Activated CD8-positive, alpha-beta memory T cell treated with anti-CD3 and anti-CD28 coated beads, Interleukin-2, amount 10 ng/mL, durations not matched to agents 7 days and 5 days (primary cell): ENCODE data around the gene PEPD. TPM values are rescaled to one million over a fixed set of nuclear protein-coding genes. Genes with fewer than 3 reads are reported as not detected.

Source experiments
- ATAC-seq: fragments of 150-1000 bp; cut with Tn5 transposase; one replicate; pipeline ENCODE4 v1.10.0; 2021; ENCODE audit warnings: moderate library complexity
- CTCF ChIA-PET: fragments of 350-600 bp; sonication (Branson Sonifier 250); formaldehyde crosslinking; loops from one replicate; lab custom pipeline; 2021; ENCODE audit warnings: antibody characterized with exemption; lab: Charles Lee
- DNase-seq: peaks from one replicate; pipeline ENCODE4 v3.0.0-alpha.2; 2020
- H3K27ac Mint-ChIP-seq: one replicate; pipeline ENCODE4 v1.8.0; 2021; ENCODE audit warnings: mild to moderate bottlenecking, mixed read lengths
- H3K27me3 Mint-ChIP-seq: one replicate; pipeline ENCODE4 v1.8.0; 2021; ENCODE audit warnings: mixed read lengths
- H3K36me3 Mint-ChIP-seq: one replicate; pipeline ENCODE4 v1.8.0; 2021; ENCODE audit warnings: mild to moderate bottlenecking, mixed read lengths
- H3K4me1 Mint-ChIP-seq: one replicate; pipeline ENCODE4 v1.8.0; 2021; ENCODE audit warnings: mixed read lengths
- H3K4me3 Mint-ChIP-seq: one replicate; pipeline ENCODE4 v1.8.0; 2021; ENCODE audit warnings: mild to moderate bottlenecking, moderate library complexity, mixed read lengths
- H3K9me3 Mint-ChIP-seq: one replicate; pipeline ENCODE4 v1.8.0; 2022; ENCODE audit warnings: low read depth, mixed read lengths
- total RNA-seq, 2 experiments: library from RNA; stranded (reverse); gene quantifications; one replicate each; pipeline ENCODE4 v1.2.3, GENCODE V29; 2021

The PEPD gene
- total RNA-seq, 2 experiments from 2014 or later, result 14.9 to 20.3 TPM

- Mint-ChIP-seq H3K27ac (no peak overlapping the region), H3K9me3 (no peaks in the 10 kb centered on the region), H3K27me3 (no peaks in the 10 kb centered on the region), H3K4me1 (no peaks in the 10 kb centered on the region), H3K36me3 (no peaks in the 10 kb centered on the region), H3K4me3 (no peak overlapping the region)
- ATAC-seq (no peak), DNase-seq (no peak)
- CTCF ChIA-PET, result no interaction called here
Observed at GRCh38 chr19:33389421-33390100, 132.0 kb downstream of the PEPD start.

GRCh38 chr19:33388725-33389420 is 132.7 kb downstream of the PEPD start:
- no peak overlapping the region for H3K4me3 Mint-ChIP-seq
- no peaks in the 10 kb centered on the region for H3K27me3 Mint-ChIP-seq
- DNase-seq (no peak), ATAC-seq (no peak)
- no peaks in the 10 kb centered on the region for H3K4me1 Mint-ChIP-seq
- peaks cover under 1% of the 10 kb centered on the region for H3K36me3 Mint-ChIP-seq
- CTCF ChIA-PET, result interaction anchor here (1.2 kb wide), 1 partner anchor 18 kb away, joined by 3 read pairs; no protein-coding TSS in a partner anchor
- H3K27ac Mint-ChIP-seq, result no peak overlapping the region
- H3K9me3 Mint-ChIP-seq, result no peaks in the 10 kb centered on the region

GRCh38 chr19:33388231-33388724 is 133.3 kb downstream of the PEPD start:
- CTCF ChIA-PET, result interaction anchor here (1.2 kb wide), 1 partner anchor 19 kb away, joined by 3 read pairs; no protein-coding TSS in a partner anchor
- ATAC-seq, result no peak
- H3K9me3 Mint-ChIP-seq, result no peaks in the 10 kb centered on the region
- peaks cover 2% of the 10 kb centered on the region for H3K36me3 Mint-ChIP-seq
- no peaks in the 10 kb centered on the region for H3K4me1 Mint-ChIP-seq
- DNase-seq, result no peak
- no peak overlapping the region for H3K27ac Mint-ChIP-seq
- H3K4me3 Mint-ChIP-seq, result no peak overlapping the region
- no peaks in the 10 kb centered on the region for H3K27me3 Mint-ChIP-seq

DNA sequence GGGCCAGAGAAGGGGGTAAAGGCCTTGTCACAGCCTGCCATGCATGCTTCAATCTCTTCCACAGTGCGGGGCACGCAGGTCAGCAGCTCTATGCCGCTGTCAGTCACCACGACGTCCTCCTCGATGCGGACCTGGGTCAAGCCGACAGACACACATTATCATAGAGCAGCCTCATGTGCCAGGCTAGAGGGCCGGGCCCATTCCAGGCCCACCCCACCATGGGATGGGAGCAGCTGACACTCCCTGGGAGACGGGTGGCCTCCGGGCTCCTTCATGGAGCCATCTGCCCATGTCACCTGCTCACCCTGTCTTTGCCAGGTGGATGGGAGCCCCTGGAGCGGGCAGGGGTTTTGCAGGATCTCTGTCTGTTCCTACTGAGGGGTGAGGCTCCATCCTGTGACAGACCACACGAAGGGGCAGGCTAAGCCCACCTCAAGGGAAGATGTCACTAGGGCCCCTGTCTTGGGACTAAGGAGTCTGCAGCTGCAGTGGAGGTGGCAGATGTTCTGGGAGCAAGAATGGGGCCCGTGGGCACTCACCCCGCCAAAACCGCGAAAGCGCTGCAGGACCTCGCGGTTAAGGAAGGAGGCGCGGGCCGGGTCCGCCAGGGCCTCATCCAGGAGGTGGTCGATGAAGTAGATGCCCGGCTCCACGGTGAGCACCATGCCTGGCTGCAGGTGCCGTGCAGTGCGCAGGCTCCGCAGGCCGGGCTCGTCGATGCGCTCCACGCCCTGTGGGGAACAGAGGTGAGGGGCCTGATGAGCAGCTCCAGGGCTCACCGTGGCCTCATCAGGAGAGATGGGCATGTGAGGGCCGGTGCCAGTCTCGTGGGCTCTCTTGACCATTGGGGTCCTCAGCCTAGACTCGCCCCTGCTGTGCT is 134.0 kb downstream of the PEPD start:
- H3K27me3 Mint-ChIP-seq, result no peaks in the 10 kb centered on the region
- ATAC-seq (no peak), DNase-seq (no peak)
- no peaks in the 10 kb centered on the region for H3K9me3 Mint-ChIP-seq
- CTCF ChIA-PET, result interaction anchor here (1.2 kb wide), 1 partner anchor 20 kb away, joined by 3 read pairs; no protein-coding TSS in a partner anchor
- H3K36me3 Mint-ChIP-seq, result peaks cover 2% of the 10 kb centered on the region
- no peaks in the 10 kb centered on the region for H3K4me1 Mint-ChIP-seq
- H3K4me3 Mint-ChIP-seq, result no peak overlapping the region
- H3K27ac Mint-ChIP-seq, result no peak overlapping the region

GRCh38 chr19:33386361-33386858 is 135.2 kb downstream of the PEPD start:
- Mint-ChIP-seq H3K36me3 (peaks cover 2% of the 10 kb centered on the region), H3K27me3 (no peaks in the 10 kb centered on the region), H3K4me3 (no peak overlapping the region), H3K4me1 (no peaks in the 10 kb centered on the region), H3K9me3 (no peaks in the 10 kb centered on the region), H3K27ac (no peak overlapping the region)
- ATAC-seq (no peak), DNase-seq (no peak)
- CTCF ChIA-PET, result interaction anchor here (1.0 to 1.1 kb wide), 2 partner anchors 30 to 151 kb away, joined by 3 read pairs; no protein-coding TSS in a partner anchor

DNA sequence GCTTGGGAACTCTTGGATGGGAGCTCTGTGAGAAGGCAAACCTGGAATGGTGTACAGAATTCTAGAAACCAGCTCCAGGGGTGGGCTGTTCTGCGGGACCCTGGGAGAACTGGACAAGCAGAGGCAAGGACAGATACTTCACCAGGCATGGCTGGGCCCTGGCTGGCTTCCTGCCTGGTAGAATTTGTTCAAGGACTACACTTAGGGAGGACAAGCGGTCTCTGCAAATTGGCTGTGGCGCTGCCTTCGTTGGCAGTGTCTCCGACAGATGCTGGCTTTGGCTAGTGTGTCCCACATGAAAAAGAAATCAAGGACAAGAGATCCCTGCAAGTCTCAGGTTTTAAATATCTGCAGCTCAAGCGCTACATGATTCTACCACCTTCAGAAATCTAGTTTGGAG is 135.6 kb downstream of the PEPD start:
- DNase-seq, result no peak
- CTCF ChIA-PET, result interaction anchor here (1.0 to 1.1 kb wide), 2 partner anchors 30 to 151 kb away, joined by 3 read pairs; no protein-coding TSS in a partner anchor
- peaks cover 4% of the 10 kb centered on the region for H3K36me3 Mint-ChIP-seq
- no peaks in the 10 kb centered on the region for H3K9me3 Mint-ChIP-seq
- no peak overlapping the region for H3K4me3 Mint-ChIP-seq
- ATAC-seq, result no peak
- H3K27ac Mint-ChIP-seq, result no peak overlapping the region
- no peaks in the 10 kb centered on the region for H3K4me1 Mint-ChIP-seq
- no peaks in the 10 kb centered on the region for H3K27me3 Mint-ChIP-seq

GRCh38 chr19:33384983-33385382 is 136.6 kb downstream of the PEPD start:
- DNase-seq (no peak), ATAC-seq (no peak)
- no peaks in the 10 kb centered on the region for H3K9me3 Mint-ChIP-seq
- CTCF ChIA-PET, result interaction anchor here (0.7 to 1.1 kb wide), 3 partner anchors 14 to 240 kb away, joined by 3 to 4 read pairs (median 3); no protein-coding TSS in a partner anchor
- H3K36me3 Mint-ChIP-seq, result peaks cover 7% of the 10 kb centered on the region
- H3K27me3 Mint-ChIP-seq, result no peaks in the 10 kb centered on the region
- H3K4me3 Mint-ChIP-seq, result no peak overlapping the region
- no peak overlapping the region for H3K27ac Mint-ChIP-seq
- no peaks in the 10 kb centered on the region for H3K4me1 Mint-ChIP-seq

DNA sequence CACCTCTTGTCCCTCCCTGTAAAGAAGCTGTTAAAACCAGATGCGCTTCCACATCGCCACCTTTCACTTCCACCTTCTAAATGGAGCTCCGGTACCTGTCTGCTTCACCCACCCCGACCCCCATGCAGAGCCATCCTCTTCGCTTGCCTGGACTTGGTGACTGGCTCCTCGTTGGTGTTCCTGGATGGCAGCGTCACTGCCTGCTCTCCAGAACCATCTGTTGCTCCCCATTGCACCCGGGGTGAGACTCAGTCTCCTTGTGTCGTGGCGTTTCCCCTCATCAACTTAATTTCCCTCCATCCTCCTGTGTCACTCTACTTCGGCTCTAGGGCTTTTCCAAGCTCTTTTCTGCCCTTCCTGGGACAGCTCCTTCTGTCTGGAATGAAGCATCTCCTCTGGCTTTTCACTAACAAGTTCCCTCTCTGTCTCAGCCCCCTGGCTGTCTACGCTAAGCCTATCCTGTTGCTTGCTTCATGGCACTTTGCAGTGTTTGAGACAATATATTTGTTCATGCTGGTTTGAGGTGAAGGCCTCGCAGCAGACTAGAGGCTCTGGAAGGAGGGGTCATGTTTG is 137.8 kb downstream of the PEPD start:
- Mint-ChIP-seq H3K36me3 (peaks cover 18% of the 10 kb centered on the region), H3K4me1 (no peaks in the 10 kb centered on the region), H3K9me3 (no peaks in the 10 kb centered on the region), H3K4me3 (no peak overlapping the region), H3K27ac (no peak overlapping the region), H3K27me3 (no peaks in the 10 kb centered on the region)
- ATAC-seq, result no peak
- CTCF ChIA-PET, result no interaction called here
- DNase-seq, result no peak

- Mint-ChIP-seq H3K27ac (no peak overlapping the region), H3K9me3 (no peaks in the 10 kb centered on the region), H3K4me3 (no peak overlapping the region), H3K27me3 (no peaks in the 10 kb centered on the region), H3K36me3 (peaks cover 18% of the 10 kb centered on the region), H3K4me1 (peaks cover 3% of the 10 kb centered on the region)
- CTCF ChIA-PET, result interaction anchor here (0.6 kb wide), 1 partner anchor 258 kb away, joined by 3 read pairs; no protein-coding TSS in a partner anchor
- ATAC-seq, result no peak
- no peak for DNase-seq
Observed at GRCh38 chr19:33382982-33383381, 138.6 kb downstream of the PEPD start.

DNA sequence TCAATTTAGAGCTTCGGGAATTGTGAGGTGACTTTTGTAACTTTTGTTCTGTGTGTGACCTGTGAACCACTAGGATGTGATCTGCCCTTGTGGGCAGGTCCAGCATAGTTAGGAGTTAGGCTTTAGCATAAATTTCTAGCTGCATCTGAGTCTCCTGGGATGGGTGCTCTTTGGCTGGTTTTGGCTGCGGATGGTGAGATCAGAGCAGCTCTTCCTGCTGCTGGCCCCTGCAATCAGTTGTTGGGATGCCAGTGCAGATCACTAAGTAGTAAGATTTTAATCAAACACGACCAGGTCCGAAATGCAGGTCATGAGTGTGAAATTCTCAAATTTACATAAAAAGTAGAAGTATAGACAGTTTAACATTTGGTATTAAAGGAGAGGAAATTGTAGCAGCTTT is 139.6 kb downstream of the PEPD start:
- H3K4me1 Mint-ChIP-seq, result peaks cover 11% of the 10 kb centered on the region
- H3K36me3 Mint-ChIP-seq, result peaks cover 18% of the 10 kb centered on the region
- no peak overlapping the region for H3K4me3 Mint-ChIP-seq
- DNase-seq (no peak), ATAC-seq (no peak)
- CTCF ChIA-PET, result interaction anchor here (0.9 to 1.4 kb wide), 2 partner anchors 8 to 197 kb away, joined by 3 to 4 read pairs; partner anchors contain the start of gene CEBPG
- H3K27ac Mint-ChIP-seq, result no peak overlapping the region
- no peaks in the 10 kb centered on the region for H3K9me3 Mint-ChIP-seq
- H3K27me3 Mint-ChIP-seq, result no peaks in the 10 kb centered on the region

- CTCF ChIA-PET, result interaction anchor here (1.4 kb wide), 1 partner anchor 197 kb away, joined by 3 read pairs; no protein-coding TSS in a partner anchor
- Mint-ChIP-seq H3K27ac (no peak overlapping the region), H3K9me3 (no peaks in the 10 kb centered on the region), H3K4me1 (peaks cover 19% of the 10 kb centered on the region), H3K4me3 (no peak overlapping the region), H3K27me3 (no peaks in the 10 kb centered on the region), H3K36me3 (peaks cover 19% of the 10 kb centered on the region)
- ATAC-seq (no peak), DNase-seq (no peak)
Observed at GRCh38 chr19:33381101-33381500, 140.5 kb downstream of the PEPD start.

DNA sequence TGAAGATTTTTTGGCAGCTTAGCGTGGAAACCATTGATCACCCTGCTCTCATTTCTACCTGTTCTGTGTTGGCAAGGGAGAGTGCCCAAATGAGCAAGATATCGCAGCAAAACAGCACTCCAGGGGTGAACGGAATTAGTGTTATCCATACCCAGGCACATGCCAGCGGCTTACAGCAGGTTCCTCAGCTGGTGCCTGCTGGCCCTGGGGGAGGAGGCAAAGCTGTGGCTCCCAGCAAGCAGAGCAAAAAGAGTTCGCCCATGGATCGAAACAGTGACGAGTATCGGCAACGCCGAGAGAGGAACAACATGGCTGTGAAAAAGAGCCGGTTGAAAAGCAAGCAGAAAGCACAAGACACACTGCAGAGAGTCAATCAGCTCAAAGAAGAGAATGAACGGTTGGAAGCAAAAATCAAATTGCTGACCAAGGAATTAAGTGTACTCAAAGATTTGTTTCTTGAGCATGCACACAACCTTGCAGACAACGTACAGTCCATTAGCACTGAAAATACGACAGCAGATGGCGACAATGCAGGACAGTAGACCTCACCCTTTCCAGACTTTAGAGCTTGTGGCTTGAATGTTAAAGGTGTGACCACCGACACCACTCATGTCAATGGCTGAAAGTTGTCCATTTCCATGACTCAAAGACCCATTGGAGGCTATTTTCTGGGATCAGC is 142.3 kb downstream of the PEPD start:
- peaks cover 30% of the 10 kb centered on the region for H3K36me3 Mint-ChIP-seq
- ATAC-seq, result no peak
- H3K9me3 Mint-ChIP-seq, result no peaks in the 10 kb centered on the region
- no peak overlapping the region for H3K4me3 Mint-ChIP-seq
- H3K27ac Mint-ChIP-seq, result no peak overlapping the region
- CTCF ChIA-PET, result no interaction called here
- no peak for DNase-seq
- peaks cover 36% of the 10 kb centered on the region for H3K4me1 Mint-ChIP-seq
- no peaks in the 10 kb centered on the region for H3K27me3 Mint-ChIP-seq
